ENCODE data around the gene RELL1.

GRCh38 chr4:37645736-37646135 lies 40.4 kb downstream of the RELL1 start:
- TF ChIP-seq CHD1 (IDR thresholded peaks at IDR 0.05; ENCODE audit: low read depth, low read length) (no peak), CTCF (IDR thresholded peaks at IDR 0.05 in 2 of 3, conservative IDR thresholded peaks at IDR 0.05 in 1 of 3; ENCODE audit: control insufficient read depth in 2 of 3, extremely low read depth in 1 of 3, insufficient read depth in 1 of 3, low read depth in 3 of 3, low read length in 3 of 3) (no peak), SREBF2 (IDR thresholded peaks at IDR 0.05; ENCODE audit: low read length) (no peak), REST (IDR thresholded peaks at IDR 0.05; ENCODE audit: low read depth, low read length) (no peak), RFX5 (IDR thresholded peaks at IDR 0.05; ENCODE audit: low read depth, low read length) (no peak), MEF2A (IDR thresholded peaks at IDR 0.05; ENCODE audit: insufficient read depth, low read depth, low read length) (no peak), BRCA1 (IDR thresholded peaks at IDR 0.05; ENCODE audit: low read depth, low read length) (no peak), TCF7 (IDR thresholded peaks at IDR 0.05; ENCODE audit: borderline replicate concordance) (no peak), POLR2A (IDR thresholded peaks at IDR 0.05; ENCODE audit: low read depth, low read length) (no peak), RELA (IDR thresholded peaks at IDR 0.05; ENCODE audit: borderline replicate concordance, partially characterized antibody) (no peak), SIN3A (IDR thresholded peaks at IDR 0.05; ENCODE audit: low read depth, low read length) (no peak), ATF3 (IDR thresholded peaks at IDR 0.05; ENCODE audit: borderline replicate concordance, extremely low read depth, low read depth, low read length) (no peak), MYC (IDR thresholded peaks at IDR 0.05; ENCODE audit: insufficient read depth, insufficient read length, insufficient replicate concordance, low read length, severe bottlenecking) (no peak), ZNF274 (IDR thresholded peaks at IDR 0.05; ENCODE audit: insufficient read depth, insufficient read length) (no peak)
